ENCODE measurements around the gene CEP41.

DNA sequence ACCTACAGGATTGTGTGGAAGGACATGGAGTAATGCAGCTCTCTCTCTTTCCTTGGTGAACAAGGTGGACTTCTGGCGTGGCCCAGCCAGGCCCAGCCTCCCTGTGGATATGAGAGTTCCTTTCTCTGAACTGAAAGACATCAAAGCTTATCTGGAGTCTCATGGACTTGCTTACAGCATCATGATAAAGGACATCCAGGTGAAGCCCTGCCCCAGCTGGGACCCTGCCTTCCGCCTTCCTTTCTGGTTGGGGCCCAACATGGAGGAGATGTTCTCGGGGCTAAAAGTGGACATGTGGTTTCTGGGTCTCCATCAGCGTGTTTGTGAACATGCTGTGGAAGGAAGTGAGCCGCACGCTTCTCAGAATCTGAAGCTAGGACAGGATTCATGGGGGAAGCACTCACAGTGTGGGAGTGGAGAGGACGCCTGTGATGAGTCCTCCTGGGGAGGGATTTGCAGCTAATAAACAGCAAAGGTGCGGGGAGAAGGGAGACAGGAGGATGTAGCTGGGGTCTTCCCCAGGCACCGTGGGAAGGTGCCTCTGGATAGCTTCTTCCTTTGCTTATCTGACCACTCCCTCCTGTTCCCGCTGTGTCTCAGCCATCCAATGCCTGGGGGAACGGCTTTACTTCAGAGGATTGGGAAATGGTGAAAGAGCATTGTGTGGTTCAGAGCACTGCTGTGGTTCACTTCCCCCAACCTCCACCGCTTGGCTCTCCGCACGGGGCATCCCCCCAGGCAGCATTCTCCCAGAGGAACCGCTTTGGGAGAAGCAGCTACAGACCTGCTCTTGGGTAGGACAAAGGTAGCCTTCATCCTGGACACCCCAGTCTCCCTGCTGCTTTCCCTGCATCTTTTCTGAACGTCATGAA is 90.7 kb downstream of the CEP41 start:
- TF ChIP-seq POLR2A (IDR thresholded peaks at IDR 0.05), result no peak
- TF ChIP-seq, protein P1, sequence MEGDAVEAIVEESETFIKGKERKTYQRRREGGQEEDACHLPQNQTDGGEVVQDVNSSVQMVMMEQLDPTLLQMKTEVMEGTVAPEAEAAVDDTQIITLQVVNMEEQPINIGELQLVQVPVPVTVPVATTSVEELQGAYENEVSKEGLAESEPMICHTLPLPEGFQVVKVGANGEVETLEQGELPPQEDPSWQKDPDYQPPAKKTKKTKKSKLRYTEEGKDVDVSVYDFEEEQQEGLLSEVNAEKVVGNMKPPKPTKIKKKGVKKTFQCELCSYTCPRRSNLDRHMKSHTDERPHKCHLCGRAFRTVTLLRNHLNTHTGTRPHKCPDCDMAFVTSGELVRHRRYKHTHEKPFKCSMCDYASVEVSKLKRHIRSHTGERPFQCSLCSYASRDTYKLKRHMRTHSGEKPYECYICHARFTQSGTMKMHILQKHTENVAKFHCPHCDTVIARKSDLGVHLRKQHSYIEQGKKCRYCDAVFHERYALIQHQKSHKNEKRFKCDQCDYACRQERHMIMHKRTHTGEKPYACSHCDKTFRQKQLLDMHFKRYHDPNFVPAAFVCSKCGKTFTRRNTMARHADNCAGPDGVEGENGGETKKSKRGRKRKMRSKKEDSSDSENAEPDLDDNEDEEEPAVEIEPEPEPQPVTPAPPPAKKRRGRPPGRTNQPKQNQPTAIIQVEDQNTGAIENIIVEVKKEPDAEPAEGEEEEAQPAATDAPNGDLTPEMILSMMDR (IDR thresholded peaks at IDR 0.05), result no peak

Measured in body of pancreas (tissue), 4 donors.